MM.1S (cell line): ENCODE results near the gene HS2ST1.

ENCODE experiments used
- CTCF ChIP-seq: fragments of 300-600 bp; sonication (generic); IDR thresholded peaks from 2 replicates; pipeline ENCODE4 v1.5.1; 2016; ENCODE audit warnings: antibody characterized with exemption, low read length, mixed read lengths
- EZH2 ChIP-seq: fragments of 300-600 bp; sonication (generic); optimal IDR thresholded peaks from 2 replicates; pipeline ENCODE3; 2017; ENCODE audit warnings: low read depth, mild to moderate bottlenecking, antibody characterized with exemption, low read length, mixed read lengths

DNA sequence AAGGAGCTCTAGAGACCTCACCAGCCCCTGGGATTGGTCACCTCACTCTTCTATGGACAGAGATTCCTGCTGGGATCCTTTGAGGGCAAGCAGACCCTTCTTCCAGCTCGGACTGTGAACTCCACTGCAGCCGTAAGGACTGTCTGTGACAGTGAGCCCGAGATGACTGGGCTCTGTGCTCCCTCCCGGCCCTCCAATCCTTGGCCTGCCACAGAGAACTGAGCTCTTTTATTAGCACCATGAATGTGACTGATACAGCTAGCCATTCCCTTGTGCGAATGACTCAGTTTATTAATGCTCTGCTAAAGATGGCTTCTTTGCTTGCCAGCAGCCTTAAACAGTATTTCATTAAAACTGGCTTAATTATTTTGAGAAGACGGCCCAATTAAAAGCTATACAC is 219.6 kb downstream of the HS2ST1 start:
- TF ChIP-seq CTCF: no peak
- no peak for TF ChIP-seq EZH2
